Activated CD8-positive, alpha-beta memory T cell treated with anti-CD3 and anti-CD28 coated beads for 1 hour (primary cell): Measurements from ENCODE around the gene DNAAF1.
"Not testable (repeated sequence)": the region's sequence is repeated elsewhere in the genome, so short reads cannot be mapped to it uniquely, and the experiment has no call there.

ENCODE experiments used
- DNase-seq, 2 donors: peaks; one replicate each; pipeline ENCODE4 v3.0.0-alpha.2; 2020; ENCODE audit warnings: low read depth in 1 of 2; ENCODE audit errors: extremely low read depth in 1 of 2

Gene DNAAF1

GRCh38 chr16:84205123-84205522 is 60.0 kb downstream of the DNAAF1 start:
- DNase-seq = not testable (repeated sequence)

DNA sequence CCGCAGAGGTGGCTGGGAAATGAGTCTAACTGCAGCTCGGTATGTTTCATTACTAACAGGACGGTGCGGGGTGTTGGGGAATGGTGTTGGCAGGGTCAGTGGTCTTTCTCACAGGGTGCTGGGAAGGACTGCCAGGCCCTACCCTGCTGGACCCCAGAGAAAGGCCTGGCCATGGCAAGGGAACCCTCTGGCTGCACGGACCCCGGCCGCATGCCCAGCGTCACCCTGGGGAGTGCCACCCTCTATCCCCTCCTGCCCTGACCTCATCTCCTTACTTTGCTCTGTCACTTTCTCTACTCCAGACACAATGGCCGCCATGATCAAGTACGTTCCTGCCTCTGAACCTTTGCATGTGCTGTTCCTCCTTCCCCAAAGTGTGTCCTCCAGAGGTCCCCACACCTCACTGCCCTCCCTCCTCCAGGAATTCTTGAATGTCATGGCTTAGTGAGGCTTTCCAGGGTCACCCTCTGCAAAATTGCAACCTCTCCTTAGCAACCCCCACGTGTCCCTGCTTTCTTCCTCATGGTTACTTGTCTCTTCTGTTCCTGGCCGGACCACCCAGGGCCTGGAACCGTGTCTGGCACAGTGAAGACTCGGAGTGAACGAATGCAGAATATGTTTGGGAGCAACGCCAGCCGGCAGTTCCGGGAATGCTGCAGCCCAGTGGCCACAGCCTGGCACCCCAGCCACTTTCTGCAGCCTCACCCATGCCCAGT is 61.0 kb downstream of the DNAAF1 start:
- no peak for DNase-seq

GRCh38 chr16:84207251-84207650 is 62.1 kb downstream of the DNAAF1 start:
- DNase-seq = no peak

GRCh38 chr16:84207879-84208278 is 62.8 kb downstream of the DNAAF1 start:
- DNase-seq = no peak

- no peak for DNase-seq
Measured at GRCh38 chr16:84209989-84210388, 64.9 kb downstream of the DNAAF1 start.

GRCh38 chr16:84212154-84212553 is 67.0 kb downstream of the DNAAF1 start:
- DNase-seq = no peak

DNA sequence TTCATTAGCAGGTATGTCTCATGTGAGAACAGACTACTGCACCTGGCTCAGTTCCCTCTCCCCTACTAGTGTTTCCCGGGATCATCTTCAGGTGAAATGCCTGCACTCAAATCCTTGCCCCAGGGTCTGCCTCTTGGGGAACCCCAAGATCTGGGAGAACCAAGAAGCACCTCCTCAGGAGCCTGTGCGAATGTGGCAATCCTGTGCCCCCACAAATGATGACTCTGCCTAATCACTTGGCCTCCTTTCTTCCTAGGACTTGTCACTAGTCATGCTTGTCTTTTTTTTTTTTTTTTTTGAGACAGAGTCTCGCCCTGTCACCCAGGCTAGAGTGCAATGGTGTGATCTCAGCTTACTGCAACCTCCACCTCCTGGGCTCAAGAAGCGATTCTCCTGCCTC is 67.5 kb downstream of the DNAAF1 start:
- no peak for DNase-seq

GRCh38 chr16:84214451-84215066 is 69.5 kb downstream of the DNAAF1 start:
- DNase-seq = no peak

GRCh38 chr16:84215531-84215930 is 70.4 kb downstream of the DNAAF1 start:
- no peak for DNase-seq

DNA sequence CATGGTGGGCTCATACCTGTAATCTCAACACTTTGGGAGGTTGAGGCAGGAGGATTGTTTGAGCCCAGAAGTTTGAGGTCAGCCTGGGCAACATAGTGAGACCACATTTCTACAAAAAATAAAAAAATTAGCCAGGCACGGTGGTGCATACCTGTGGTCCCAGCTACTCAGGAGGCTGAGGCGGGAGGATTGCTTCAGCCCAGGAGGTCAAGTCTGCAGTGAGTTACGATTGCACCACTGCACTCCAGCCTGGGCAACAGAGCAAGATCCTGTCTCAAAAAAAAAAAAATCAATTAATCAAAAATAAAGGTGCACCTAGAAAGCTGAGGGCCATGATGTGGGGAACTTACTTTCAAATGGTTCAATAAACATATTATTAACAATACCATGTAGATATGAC is 71.0 kb downstream of the DNAAF1 start:
- DNase-seq = not testable (repeated sequence)

DNA sequence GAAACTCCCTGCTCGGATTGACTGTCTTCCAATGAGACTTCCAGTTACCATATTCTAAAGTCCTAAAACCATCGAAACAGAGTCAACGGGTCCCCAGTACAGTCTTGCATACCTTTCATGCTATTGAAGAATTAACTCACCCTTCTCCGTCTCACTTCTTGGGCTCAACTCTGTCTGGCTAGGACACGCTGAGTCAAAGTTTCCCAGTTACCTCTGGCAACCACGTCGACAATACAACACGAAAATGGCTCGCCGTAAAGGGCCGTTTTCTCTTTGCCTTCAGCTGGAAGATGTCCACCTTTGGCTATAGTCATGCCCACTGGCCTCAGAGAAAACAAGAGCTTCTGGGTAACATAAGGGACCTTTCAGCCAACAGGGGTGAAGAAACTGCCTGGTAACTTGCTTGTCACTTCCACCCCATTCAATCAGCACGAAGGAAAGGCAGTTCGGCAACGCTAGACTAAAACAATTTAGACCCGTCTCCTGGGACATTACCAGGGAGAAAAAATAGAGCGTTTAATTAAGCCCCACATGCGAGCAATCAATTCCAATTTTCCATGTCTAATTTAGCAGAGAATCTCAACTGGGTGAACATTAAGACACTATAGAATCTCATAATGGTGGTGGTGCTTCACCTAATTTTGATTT is 73.2 kb downstream of the DNAAF1 start:
- no peak for DNase-seq

- no peak for DNase-seq
Measured at GRCh38 chr16:84218956-84219355, 73.8 kb downstream of the DNAAF1 start.

DNA sequence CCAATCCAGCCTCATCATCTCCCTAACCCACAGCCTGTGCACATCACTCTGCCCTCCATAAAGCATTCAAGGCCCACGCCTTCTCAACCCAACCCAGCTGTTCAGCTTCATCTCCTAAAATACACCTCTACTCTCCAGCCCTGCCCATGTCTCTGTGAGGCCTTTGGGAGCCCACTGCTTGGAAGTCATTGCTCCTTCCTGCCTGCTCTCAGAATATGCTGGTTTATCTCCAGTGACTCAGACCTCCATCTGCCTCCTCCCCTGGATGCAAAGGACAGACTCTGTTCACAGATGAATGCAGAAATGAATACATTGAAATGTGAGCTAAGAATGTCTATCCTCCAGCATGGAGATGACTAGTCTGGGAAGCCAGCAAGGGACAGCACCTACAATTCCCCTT is 75.7 kb downstream of the DNAAF1 start:
- no peak for DNase-seq

- DNase-seq = no peak
Measured at GRCh38 chr16:84223456-84223855, 78.3 kb downstream of the DNAAF1 start.

DNA sequence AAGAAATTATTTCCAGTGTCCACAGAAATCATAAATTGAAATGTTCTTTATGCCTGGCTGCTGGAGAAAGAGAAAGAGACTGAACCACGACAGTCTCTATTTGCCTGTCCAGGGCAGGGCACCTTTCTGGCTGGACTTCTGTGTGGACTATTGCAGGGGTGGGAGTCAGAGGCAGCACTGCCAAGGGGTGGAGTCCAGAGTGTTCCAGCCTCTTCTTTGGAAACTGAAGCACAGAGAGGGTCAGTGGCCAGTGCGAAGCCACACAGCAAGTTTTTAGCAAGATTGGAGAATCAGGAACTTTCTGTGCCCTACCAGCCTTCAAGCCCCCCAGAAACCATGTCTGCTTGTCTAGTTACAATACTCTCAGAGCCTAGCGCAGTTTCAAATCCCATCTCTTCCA is 79.4 kb downstream of the DNAAF1 start:
- no peak for DNase-seq

DNA sequence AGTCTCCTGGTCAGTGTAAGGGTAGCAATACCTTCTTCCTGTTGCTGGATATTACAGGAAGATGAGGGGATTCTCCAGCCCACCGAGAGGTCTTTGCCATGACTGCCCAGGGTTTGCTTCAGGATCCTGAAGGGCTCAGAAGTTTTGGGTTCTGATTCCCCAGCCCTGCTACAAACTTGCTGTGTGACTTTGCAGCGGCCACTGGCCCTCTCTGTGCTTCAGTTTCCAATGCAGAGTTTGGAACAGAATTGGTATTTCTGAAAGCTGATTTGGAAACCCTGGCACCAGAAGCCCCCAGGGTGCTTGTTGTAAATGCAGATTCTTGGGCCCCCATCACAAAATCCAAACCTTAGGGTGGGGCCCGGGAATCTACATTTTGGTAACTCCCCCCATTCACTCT is 80.0 kb downstream of the DNAAF1 start:
- no peak for DNase-seq

DNA sequence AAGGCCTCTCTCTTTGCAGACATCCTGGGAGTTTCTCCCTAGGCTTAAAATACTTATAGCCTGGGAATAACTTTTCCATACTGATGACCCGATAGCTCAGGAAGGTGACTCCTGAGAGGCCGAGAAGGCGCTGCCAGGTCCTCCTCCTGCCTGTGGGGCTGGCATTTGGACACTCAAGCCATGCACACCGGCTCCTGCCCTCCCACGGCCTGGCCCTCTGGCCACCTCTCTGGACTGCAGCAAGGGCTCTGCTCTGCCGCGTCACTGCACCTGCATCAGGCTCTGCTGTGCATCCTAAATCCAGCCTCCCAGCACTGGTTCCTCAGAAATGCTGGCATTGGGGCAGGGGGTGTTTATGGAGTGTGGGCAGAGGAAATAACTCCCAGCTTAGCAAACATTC is 80.5 kb downstream of the DNAAF1 start:
- no peak for DNase-seq

GRCh38 chr16:84226026-84226425 is 80.9 kb downstream of the DNAAF1 start:
- no peak for DNase-seq
